ENCODE data around the gene NT5DC3.

Gene NT5DC3

GRCh38 chr12:103780093-103780440 is 61.0 kb downstream of the NT5DC3 start:
- DNase-seq = no peak

DNA sequence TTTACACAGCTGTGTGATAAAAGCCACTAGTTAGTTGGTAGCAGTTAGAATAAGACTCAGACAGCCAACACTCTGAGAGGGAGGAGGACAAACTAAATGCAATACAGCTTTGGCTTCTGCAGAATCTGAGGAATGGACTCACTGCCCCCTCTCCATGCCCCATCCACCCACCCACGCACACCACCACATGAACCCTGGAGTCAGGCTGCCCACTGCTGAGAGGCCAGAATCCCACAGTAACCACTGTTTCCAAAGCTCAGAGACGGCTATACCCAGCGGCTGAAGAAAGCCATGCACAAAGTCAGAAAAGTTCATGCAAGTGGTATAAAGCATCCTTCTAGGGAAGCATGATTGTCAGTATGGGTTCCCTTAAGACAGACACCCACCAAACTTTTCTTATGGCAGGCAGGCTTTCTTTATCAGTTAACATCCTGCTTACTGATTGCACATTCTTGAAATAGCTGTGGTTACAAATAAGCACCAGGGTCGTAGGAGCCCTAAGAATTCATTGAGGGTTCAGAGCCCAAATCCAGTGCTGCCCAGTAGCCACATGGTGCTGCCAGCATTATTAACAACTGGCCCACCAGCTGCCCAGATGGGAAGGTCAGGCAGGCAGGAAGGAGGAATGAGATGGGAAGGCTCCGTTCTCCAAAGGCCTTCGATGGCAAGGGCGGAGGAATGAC is 61.5 kb downstream of the NT5DC3 start:
- no peak for DNase-seq

DNA sequence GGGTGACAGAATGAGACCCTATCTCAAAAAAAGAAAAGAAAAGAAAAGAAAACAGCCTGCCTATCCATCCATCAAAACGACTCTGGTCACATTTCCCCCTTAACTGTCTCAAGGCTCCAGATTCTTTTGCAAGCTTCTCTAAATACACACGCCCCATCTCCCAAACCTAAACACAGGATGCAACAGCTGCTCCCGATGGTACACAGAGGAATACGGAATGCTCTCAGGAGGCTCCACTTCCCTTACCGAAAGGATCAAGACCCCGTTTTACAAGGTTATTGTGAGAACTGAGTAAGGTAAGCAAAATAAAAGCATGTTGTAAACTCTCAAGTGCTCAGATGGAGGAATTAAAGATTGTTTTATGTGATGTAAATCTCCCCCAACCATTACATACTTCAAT is 62.3 kb downstream of the NT5DC3 start:
- no peak for DNase-seq

DNA sequence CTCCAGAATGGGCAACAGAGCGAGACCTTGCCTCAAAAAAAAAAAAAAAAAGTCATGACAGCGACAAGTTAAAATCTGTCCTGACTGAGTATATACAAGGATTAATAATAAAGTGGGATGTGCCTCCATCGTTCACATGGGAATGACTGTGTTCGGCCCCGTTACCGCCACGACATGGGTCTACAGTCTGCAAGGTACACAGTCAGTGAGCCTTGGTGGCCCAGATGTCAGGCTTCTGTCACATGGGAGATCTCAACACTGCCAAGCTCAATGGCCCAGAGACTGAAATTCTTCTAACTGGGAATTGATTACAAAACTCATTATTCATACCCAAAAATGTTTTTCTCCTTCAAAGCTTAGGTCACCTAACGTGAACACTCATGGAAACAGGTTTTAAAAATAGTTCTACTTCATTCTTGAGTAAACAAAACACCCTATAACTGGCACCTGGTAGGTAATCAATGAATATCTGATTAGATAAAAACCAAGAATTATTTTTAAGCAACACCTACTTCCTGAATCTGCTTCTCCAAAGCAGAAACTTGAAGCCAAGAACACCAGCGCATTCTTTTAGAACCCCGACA is 66.0 kb downstream of the NT5DC3 start:
- DNase-seq = no peak

DNA sequence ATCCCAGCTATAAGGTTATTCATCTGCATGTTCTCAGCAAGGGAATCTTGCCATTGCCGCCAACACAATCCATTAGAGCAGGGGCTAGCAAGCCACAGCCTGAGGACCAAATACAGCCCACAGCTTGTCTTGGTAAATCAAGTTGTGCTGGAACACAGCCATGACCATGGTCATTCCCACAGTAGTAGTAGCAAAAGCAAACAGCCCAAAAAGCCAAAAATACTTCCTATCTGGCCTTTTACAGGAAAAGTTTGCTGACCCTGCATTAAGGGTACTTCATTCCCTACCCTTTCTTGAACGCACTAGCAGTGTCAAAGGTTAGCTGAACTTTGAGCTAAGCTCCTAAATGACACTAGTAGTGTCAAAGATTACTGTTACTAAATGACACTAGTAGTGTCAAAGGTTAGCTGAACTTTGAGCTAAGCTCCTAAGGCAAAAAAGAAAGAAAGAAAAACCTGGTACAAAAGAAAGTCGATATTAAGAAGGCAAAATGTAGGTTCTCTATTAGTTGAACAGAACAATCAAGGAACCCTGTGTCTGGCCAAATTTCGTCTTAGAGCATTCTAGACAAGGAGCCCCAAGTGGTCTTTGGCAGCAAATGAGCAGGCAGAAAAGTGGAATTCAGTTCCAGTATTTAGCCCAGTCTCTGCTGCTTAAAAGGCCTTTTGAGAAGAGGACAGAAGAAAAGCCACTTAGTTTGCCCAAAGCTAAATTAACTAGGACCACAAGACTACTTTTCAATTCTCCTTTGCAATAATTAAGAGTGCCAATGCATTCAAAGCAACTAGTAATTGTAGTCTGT is 67.7 kb downstream of the NT5DC3 start:
- DNase-seq = no peak

GRCh38 chr12:103772367-103773108 is 68.5 kb downstream of the NT5DC3 start:
- no peak for DNase-seq

DNA sequence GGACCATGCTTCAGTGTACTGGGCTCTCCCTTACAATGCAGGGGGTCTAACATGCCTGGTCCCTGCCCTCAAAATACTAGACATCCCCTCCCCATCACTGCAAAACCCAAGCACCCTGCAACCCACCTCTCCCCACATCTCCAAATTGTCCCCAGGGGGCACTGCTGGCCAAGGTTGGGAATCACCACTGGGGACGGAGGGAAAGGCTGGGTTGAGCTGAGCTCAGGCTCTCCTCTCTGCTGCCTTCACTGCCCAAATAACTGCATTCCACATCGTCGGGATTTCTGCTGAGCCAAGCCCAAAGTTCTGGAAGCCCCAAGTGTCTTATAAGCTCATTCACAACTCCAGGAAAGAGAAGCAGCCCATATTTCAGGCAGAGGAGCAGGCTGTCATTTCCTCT is 69.6 kb downstream of the NT5DC3 start:
- peak; percentile 59 for DNase-seq

GRCh38 chr12:103769240-103769945 is 71.6 kb downstream of the NT5DC3 start:
- no peak for DNase-seq

GRCh38 chr12:103768467-103769123 is 72.4 kb downstream of the NT5DC3 start:
- peak; percentile 8 for DNase-seq

- DNase-seq = no peak
These were observed 75.0 kb downstream of the NT5DC3 start for GRCh38 chr12:103766028-103766427.

- DNase-seq = no peak
These were observed 75.7 kb downstream of the NT5DC3 start for GRCh38 chr12:103765322-103765721.

GRCh38 chr12:103762473-103762872 is 78.6 kb downstream of the NT5DC3 start:
- DNase-seq = no peak

GRCh38 chr12:103758310-103759089 is 82.5 kb downstream of the NT5DC3 start:
- no peak for DNase-seq

- DNase-seq = no peak
These were observed 83.8 kb downstream of the NT5DC3 start for GRCh38 chr12:103757248-103757647.

- no peak for DNase-seq
These were observed 84.6 kb downstream of the NT5DC3 start for GRCh38 chr12:103756443-103756842.

GRCh38 chr12:103755425-103755824 is 85.6 kb downstream of the NT5DC3 start:
- no peak for DNase-seq

- no peak for DNase-seq
These were observed 89.4 kb downstream of the NT5DC3 start for GRCh38 chr12:103751600-103751999.

DNA sequence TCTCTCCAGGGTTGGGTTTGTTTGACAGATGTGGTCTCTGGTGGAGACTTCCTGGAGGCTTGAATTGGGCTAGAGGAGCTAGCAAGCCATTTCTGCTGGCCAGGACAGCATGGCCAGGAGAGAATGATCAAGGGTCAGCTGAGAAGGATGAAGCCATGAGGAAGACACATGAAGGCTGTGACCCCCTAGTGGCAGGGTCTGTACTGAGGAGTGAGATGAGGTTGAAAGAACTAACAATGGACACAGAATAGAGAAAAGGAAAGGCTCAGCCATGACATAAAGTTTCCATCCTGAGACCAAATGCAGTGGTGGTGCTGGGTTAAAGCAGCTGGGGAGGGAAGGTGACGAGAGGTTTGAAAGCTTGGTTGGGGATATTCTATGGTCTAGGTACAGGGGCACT is 89.9 kb downstream of the NT5DC3 start:
- peak; percentile 20 for DNase-seq

DNA sequence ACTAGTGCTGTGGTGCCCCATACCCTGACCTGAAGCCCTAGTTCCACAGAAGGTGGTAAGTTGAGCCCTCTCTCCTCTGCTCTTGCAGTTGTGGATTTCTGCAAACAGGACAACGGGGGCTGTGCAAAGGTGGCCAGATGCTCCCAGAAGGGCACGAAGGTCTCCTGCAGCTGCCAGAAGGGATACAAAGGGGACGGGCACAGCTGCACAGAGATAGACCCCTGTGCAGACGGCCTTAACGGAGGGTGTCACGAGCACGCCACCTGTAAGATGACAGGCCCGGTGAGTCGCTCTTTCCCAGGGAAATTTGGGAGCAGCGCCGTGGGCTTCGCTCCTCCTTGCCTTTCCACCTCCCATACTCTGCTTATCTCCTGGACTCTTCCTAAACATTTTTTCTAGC is 92.2 kb downstream of the NT5DC3 start:
- DNase-seq = no peak

GRCh38 chr12:103748002-103748401 is 93.0 kb downstream of the NT5DC3 start:
- no peak for DNase-seq

- no peak for DNase-seq
These were observed 95.1 kb downstream of the NT5DC3 start for GRCh38 chr12:103745962-103746361.

Measured in hematopoietic multipotent progenitor cell treated with erythropoietin and hydrocortisone succinate and interleukin-3 and kit ligand, for 6 days (in vitro differentiated cells).